HG03378 (cell line): Measurements from ENCODE around the gene FASTK.

Experiments used
- ATAC-seq: cut with Tn5 transposase; IDR thresholded peaks from one replicate; pipeline ENCODE4 v1.9.1; 2021; ENCODE audit warnings: mild to moderate bottlenecking, moderate library complexity; ENCODE audit not compliant: unreplicated experiment

Gene FASTK

GRCh38 chr7:151068069-151068773 is 12.4 kb downstream of the FASTK start:
- ATAC-seq, result no peak

DNA sequence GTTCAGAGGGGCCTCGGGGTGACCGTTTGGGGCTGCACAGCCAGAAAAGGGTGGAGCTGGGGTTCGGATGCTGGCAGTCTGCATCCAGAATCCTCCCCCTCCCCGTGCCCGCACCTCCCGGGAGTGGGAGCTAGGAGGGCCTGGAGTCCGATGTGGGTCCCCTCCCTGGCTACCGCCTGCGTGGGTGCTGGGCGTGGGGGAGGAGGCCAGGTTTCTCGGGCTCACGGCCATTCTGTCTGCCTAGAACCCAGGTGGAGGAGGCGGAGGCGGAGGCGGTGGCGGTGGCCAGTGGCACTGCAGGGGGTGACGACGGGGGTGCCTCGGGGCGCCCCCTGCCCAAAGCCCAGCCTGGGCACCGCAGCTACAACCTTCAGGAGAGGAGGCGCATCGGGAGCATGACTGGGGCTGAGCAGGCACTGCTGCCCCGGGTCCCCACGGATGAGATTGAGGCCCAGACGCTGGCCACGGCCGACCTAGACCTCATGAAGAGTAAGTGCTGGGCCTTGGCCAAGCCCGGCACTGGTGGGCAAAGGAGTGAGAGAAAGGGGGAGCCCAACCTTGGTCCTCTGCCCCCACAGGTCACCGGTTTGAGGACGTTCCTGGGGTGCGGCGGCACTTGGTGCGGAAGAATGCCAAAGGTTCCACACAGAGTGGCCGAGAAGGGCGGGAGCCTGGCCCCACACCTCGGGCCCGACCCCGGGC is 14.2 kb downstream of the FASTK start:
- ATAC-seq, result no peak

GRCh38 chr7:151065516-151065915 is 15.1 kb downstream of the FASTK start:
- ATAC-seq, result no peak

DNA sequence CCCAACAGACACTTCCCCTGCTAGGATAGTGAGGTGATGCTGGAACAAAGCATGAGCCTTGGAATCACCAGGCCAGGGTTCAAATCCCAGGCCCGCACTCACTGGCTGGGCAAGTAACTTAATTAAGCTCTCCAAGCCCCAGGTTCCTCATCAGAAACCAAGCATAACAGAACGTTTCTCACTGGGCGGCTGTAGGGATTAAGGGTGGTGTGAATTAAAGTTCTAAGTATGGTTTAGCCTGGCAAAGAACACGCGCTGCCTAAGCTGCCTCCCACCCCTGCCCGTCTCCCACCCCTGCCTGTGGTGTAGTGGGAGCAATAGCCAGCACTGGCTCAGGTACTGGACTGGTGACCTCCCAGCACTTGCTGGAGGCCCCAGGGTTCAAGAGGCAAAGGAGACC is 15.6 kb downstream of the FASTK start:
- no peak for ATAC-seq

DNA sequence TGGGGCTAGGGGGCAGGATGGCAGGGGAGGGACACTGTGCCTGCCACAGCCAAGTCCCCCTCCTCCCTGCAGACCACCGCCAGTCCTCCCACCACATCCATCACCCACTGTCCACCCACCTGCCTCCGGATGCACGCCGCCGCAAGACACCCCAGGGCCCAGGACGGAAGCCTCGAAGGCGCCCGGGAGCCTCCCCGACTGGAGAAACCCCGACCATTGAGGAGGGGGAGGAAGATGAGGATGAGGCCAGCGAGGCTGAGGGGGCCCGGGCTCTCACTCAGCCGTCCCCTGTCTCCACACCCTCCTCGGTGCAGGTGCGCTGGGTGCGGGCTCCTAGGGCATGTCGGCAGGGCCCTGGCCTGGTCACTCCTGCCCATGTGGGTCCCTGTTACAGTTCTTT is 16.2 kb downstream of the FASTK start:
- no peak for ATAC-seq

DNA sequence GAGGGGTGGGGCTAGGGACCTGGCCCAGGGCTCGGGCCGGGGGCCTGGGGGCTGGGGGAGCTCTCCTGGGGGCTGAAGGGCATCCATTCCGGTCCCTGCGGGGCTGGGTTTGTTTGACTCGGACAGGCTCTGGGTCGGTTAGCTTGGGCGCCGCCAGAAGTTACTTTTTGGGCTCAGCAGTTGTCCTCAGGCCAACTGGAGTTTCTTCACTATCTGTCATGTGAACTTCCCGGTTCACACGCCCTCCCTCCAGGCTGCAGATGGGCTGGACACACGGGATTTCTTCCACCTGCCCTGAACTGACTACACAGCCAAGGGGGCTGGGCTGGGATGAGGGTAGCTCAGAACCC is 17.4 kb downstream of the FASTK start:
- no peak for ATAC-seq

GRCh38 chr7:151062399-151063211 is 18.0 kb downstream of the FASTK start:
- ATAC-seq, result no peak

DNA sequence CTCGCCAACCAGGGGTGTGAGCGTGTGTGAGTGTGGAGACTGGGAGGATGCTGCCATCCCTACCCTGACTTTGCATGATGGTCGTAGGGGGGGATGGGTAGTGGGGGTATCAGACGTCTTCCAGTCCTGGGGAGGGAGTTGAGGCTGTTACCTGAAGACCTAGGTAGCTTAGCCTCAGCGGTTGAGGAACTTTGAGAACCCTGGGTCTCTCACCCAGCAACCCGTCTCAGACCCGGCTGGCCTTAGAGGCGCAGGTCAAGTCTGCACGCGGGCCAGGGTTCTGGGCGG is 18.6 kb downstream of the FASTK start:
- no peak for ATAC-seq

- no peak for ATAC-seq
These were observed 19.1 kb downstream of the FASTK start for GRCh38 chr7:151061213-151062110.

- ATAC-seq, result no peak
These were observed 20.0 kb downstream of the FASTK start for GRCh38 chr7:151060416-151061212.

DNA sequence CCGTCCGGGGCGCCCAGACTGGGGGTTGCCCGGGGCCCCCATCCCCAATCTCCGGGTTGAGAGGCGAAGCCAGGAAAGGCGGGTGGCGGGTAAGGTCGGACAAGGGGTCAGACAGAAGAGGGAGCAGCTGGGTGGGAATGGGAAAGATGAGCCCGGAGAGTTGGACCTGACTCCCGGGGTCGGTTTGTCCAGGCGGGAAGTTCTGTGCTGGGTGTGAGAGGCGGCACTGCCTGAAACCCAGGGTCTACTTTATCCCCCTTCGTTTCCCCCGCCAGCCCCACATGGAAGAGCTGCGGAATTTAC is 20.5 kb downstream of the FASTK start:
- no peak for ATAC-seq

- ATAC-seq, result no peak
These were observed 21.1 kb downstream of the FASTK start, which contains the start of gene SLC4A2 for GRCh38 chr7:151059367-151060112. TSS of gene SLC4A2 (plus strand) at chr7:151059589. CDS start at chr7:151061988, 2,399 bp downstream.

DNA sequence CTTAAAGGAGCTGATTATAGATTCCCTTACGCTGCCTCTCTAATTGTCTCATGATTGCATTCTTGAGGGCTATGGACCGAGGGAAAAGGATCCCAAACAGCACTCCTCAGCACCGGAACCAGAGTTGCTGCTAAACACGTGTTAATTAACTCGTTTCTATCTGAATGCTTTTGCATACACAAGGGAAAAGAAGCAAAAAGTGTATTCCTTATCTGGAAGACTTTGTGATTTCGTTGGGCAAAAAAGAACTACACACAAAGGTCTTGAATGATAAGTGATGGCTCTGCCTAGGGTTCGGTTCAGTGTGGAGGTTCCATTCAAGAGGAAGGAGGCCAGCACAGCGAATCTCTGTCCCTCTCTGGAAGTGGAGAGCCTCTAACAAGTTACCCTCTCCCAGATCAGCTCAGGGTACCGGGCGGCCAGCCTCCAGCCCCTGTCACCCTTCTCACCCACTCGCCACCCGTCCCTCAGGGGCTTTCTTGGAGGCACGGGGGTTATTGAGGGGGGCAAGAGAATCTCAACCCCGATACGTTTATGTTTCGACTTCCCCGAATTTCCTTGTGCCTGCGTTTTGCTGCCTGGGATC is 21.7 kb downstream of the FASTK start:
- no peak for ATAC-seq

GRCh38 chr7:151057989-151058780 is 22.4 kb downstream of the FASTK start:
- peak; percentile 85 for ATAC-seq

GRCh38 chr7:151057506-151057988 is 23.1 kb downstream of the FASTK start, which contains the start of gene CDK5:
TSS of gene CDK5 (minus strand) at chr7:151057897. CDS start at chr7:151057848, 49 bp downstream.
- peak; percentile 16 for ATAC-seq

- ATAC-seq, result no peak
These were observed 23.7 kb downstream of the FASTK start for GRCh38 chr7:151056666-151057505.

GRCh38 chr7:151056283-151056665 is 24.3 kb downstream of the FASTK start:
- ATAC-seq, result no peak
